ENCODE measurements around the gene MMP15. TPM values are rescaled to one million over a fixed set of nuclear protein-coding genes. Genes with fewer than 3 reads are reported as not detected.

MMP15 gene
- total RNA-seq, 1 donor from 2014 or later: 16.3 TPM

DNA sequence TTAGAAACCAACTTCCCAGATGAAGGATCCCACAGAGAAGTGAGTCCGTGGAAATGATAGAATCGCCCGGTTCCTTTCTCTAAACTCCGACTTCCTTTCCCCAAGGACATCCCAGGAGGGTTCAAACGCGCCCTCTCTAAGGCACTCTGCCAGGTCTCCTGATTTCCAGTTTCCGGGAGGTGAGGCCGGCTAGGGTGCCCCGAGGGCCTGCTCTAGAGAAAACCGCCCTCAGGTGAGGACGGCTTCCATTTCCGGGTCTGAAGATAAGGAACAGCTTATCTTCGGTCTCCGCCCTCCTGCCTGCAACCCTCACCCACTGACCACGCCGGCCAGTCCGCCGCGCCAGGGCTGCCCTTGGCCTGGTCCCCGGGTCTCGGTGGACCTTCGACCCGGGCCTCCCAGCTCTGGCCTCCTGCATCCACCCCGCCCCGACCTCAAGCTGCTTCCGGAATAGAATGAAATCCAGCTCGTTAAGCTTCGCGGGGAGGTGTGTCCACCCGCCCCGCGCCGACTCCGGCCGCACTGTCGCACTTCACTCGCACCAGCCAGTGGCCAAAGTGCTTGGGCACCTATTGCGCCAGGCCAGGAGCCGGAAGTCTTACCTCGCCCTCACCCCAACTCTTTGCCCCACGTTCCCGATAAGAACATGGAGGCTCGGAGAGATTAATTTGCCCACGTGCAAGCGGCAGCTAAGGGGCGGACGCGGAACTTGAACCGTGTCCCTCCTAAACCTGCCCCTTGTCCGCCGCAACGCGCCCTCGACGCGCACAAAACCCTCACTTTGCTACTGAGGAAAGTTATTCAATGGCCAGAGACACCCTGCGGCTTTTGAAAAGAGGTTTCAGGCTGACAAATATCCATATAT is 836 bp upstream of the MMP15 start:
- DNase-seq (ENCODE audit: low spot score in 2 of 2, unreplicated experiment in 2 of 2): no peak
- peak overlapping the region; percentile 79 for H3K27ac Mint-ChIP-seq
- peak overlapping the region; percentile 81 for H3K4me3 Mint-ChIP-seq
- H3K9me3 Mint-ChIP-seq: no peaks in the 10 kb centered on the region
- peaks cover 34% of the 10 kb centered on the region for H3K4me1 Mint-ChIP-seq
- no peaks in the 10 kb centered on the region for H3K36me3 Mint-ChIP-seq
- peaks cover 8% of the 10 kb centered on the region for H3K27me3 Mint-ChIP-seq (ENCODE audit: low read depth)
- TF ChIP-seq, protein P1, sequence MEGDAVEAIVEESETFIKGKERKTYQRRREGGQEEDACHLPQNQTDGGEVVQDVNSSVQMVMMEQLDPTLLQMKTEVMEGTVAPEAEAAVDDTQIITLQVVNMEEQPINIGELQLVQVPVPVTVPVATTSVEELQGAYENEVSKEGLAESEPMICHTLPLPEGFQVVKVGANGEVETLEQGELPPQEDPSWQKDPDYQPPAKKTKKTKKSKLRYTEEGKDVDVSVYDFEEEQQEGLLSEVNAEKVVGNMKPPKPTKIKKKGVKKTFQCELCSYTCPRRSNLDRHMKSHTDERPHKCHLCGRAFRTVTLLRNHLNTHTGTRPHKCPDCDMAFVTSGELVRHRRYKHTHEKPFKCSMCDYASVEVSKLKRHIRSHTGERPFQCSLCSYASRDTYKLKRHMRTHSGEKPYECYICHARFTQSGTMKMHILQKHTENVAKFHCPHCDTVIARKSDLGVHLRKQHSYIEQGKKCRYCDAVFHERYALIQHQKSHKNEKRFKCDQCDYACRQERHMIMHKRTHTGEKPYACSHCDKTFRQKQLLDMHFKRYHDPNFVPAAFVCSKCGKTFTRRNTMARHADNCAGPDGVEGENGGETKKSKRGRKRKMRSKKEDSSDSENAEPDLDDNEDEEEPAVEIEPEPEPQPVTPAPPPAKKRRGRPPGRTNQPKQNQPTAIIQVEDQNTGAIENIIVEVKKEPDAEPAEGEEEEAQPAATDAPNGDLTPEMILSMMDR (IDR thresholded peaks at IDR 0.05; ENCODE audit: unreplicated experiment): no peak

DNA sequence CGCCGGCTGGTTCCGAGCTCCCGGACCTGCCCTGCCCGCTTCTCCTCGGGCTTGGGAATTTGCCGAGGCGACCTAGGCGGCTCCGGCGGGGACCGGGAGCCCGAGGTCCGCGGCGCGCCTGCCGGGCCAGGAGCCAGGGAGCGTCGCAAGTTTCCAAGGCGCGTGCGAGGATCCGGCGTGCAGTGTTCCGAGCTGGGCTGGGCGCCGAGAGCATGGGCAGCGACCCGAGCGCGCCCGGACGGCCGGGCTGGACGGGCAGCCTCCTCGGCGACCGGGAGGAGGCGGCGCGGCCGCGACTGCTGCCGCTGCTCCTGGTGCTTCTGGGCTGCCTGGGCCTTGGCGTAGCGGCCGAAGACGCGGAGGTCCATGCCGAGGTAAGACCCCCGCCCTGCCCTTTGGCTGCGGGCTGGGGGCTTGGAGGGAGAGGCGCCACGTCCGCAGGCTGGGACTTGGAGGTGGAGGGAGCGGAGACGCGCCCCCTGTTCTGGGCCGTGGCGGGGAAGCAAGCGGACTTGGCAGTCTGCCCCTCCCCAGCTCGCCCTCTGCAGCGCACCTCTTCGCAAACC is 668 bp downstream of the MMP15 start:
- H3K9me3 Mint-ChIP-seq: no peaks in the 10 kb centered on the region
- H3K27ac Mint-ChIP-seq: no peak overlapping the region
- no peaks in the 10 kb centered on the region for H3K36me3 Mint-ChIP-seq
- DNase-seq (ENCODE audit: low spot score in 2 of 2, unreplicated experiment in 2 of 2): peak in 1 of 2 experiments; percentile 60
- peaks cover 8% of the 10 kb centered on the region for H3K27me3 Mint-ChIP-seq (ENCODE audit: low read depth)
- H3K4me1 Mint-ChIP-seq: peaks cover 34% of the 10 kb centered on the region
- TF ChIP-seq, protein P1 (IDR thresholded peaks at IDR 0.05; ENCODE audit: unreplicated experiment): no peak
- peak overlapping the region; percentile 66 for H3K4me3 Mint-ChIP-seq

DNA sequence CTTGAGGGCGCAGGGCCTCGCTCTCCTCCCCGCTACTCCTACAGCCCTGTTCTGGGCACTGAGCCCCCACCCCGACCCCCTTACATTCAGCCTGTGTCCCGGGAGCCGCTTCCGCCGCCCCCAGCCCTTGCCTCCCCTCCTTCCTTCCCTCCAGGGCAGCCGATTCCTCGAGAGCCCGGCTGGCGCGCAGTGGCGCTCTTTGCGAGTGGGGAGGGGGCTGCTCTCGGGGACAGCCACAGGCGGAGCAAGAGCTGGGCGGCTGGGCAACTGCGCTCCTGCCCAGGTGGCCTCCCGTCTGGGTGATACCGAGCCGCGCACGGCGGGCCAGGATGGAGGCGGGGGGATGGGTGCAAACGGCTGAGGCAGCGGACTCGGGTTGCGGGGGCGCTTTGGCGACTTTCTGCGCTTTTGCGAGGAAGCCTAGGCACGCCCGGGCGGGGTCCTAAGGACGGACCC is 1.2 kb downstream of the MMP15 start:
- peaks cover 37% of the 10 kb centered on the region for H3K4me1 Mint-ChIP-seq
- no peaks in the 10 kb centered on the region for H3K36me3 Mint-ChIP-seq
- H3K27me3 Mint-ChIP-seq (ENCODE audit: low read depth): peaks cover 8% of the 10 kb centered on the region
- peak in 1 of 2 experiments; percentile 57 for DNase-seq (ENCODE audit: low spot score in 2 of 2, unreplicated experiment in 2 of 2)
- H3K4me3 Mint-ChIP-seq: peak overlapping the region; percentile 66
- H3K9me3 Mint-ChIP-seq: no peaks in the 10 kb centered on the region
- TF ChIP-seq, protein P1 (IDR thresholded peaks at IDR 0.05; ENCODE audit: unreplicated experiment): no peak
- H3K27ac Mint-ChIP-seq: no peak overlapping the region

DNA sequence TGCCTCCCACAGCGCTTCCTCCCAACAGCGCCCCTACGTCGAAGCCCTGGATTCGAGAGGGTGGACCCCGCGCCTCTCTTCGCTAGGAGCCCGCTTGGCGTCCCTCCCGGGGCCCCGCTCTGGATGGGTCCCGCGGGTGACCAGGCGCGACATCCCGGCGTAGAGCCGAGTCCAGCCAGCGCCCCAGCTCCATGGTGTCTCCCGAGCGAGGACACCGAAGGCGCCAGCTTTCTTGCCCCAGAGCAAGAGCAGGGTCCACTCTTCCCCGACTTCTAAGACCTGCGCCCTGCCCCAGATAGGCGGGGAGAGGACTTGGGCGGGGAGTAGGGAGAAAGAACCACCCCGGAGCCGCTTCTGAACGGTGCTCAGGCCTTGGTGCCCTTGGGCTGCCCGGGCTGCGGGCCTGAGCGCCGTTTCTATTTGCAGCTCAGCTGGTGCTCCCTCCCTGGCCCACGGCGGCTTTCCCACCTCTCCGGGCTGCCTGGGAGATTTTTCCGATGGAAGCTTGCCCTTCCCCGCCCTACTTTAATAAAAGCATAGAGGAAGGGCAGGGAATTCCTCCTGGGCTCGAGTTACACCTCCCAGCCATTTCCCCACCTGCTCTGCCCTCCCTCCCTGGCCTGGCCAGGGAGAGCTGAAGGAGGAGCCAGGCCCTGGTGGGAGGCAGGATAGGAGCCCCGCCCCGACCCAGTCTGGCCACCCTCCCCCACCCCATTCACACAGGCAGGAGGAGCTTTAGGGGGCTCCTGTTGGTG is 1.8 kb downstream of the MMP15 start:
- no peak overlapping the region for H3K27ac Mint-ChIP-seq
- peaks cover 39% of the 10 kb centered on the region for H3K4me1 Mint-ChIP-seq
- DNase-seq (ENCODE audit: low spot score in 2 of 2, unreplicated experiment in 2 of 2): no peak
- TF ChIP-seq, protein P1 (IDR thresholded peaks at IDR 0.05; ENCODE audit: unreplicated experiment): no peak
- no peaks in the 10 kb centered on the region for H3K9me3 Mint-ChIP-seq
- no peaks in the 10 kb centered on the region for H3K36me3 Mint-ChIP-seq
- peak overlapping the region; percentile 66 for H3K4me3 Mint-ChIP-seq
- H3K27me3 Mint-ChIP-seq (ENCODE audit: low read depth): peaks cover 8% of the 10 kb centered on the region

DNA sequence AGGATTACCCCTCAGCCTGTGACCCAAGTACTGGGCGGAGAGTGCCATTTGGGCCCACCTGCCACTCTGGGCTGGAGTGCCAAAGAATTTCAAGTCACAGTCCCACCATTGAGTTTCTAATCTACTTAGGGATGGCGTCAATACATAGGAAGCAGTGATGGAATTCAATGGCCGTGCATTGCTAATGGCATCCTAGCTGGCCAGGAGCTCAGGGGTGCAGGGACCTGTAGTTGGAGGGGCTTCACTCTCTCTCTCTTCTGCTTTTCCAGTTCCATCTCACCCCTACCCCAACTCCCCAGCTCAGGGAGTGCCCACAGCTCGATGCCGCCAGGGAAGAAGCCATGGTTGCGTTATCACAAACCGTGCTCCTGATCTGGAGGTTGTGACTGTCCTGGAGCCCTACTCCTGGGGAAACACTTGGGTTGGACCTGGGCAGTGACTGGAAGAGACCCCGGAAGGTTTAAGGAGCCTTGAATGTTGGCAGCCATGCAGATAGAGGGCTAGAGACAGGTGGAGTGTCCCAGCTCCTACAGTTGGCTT is 2.4 kb downstream of the MMP15 start:
- TF ChIP-seq, protein P1 (IDR thresholded peaks at IDR 0.05; ENCODE audit: unreplicated experiment): no peak
- no peaks in the 10 kb centered on the region for H3K9me3 Mint-ChIP-seq
- no peaks in the 10 kb centered on the region for H3K36me3 Mint-ChIP-seq
- DNase-seq (ENCODE audit: low spot score in 2 of 2, unreplicated experiment in 2 of 2): no peak
- no peak overlapping the region for H3K27ac Mint-ChIP-seq
- peak overlapping the region; percentile 52 for H3K4me3 Mint-ChIP-seq
- H3K27me3 Mint-ChIP-seq (ENCODE audit: low read depth): peaks cover 8% of the 10 kb centered on the region
- H3K4me1 Mint-ChIP-seq: peaks cover 37% of the 10 kb centered on the region

All from mesothelial cell of epicardium (in vitro differentiated cells).